ENCODE data around the gene ACO2.

- TF ChIP-seq, protein P1, sequence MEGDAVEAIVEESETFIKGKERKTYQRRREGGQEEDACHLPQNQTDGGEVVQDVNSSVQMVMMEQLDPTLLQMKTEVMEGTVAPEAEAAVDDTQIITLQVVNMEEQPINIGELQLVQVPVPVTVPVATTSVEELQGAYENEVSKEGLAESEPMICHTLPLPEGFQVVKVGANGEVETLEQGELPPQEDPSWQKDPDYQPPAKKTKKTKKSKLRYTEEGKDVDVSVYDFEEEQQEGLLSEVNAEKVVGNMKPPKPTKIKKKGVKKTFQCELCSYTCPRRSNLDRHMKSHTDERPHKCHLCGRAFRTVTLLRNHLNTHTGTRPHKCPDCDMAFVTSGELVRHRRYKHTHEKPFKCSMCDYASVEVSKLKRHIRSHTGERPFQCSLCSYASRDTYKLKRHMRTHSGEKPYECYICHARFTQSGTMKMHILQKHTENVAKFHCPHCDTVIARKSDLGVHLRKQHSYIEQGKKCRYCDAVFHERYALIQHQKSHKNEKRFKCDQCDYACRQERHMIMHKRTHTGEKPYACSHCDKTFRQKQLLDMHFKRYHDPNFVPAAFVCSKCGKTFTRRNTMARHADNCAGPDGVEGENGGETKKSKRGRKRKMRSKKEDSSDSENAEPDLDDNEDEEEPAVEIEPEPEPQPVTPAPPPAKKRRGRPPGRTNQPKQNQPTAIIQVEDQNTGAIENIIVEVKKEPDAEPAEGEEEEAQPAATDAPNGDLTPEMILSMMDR (IDR thresholded peaks at IDR 0.05) = no peak
- TF ChIP-seq POLR2A (IDR thresholded peaks at IDR 0.05) = no peak
- TF ChIP-seq POLR2AphosphoS5 (IDR thresholded peaks at IDR 0.05; ENCODE audit: insufficient read depth in 1 of 2, low read depth in 1 of 2) = no peak
These were observed 35.9 kb downstream of the ACO2 start for GRCh38 chr22:41504816-41505215.
